ENCODE data around the gene TP73.
A peak's percentile ranks its signal among the peaks of the same experiment; 100 is the strongest.
"Not testable (repeated sequence)": the region's sequence is repeated elsewhere in the genome, so short reads cannot be mapped to it uniquely, and the experiment has no call there.

Gene TP73

GRCh38 chr1:3618881-3619671, 33.2 kb upstream of the TP73 start:
- no peak for DNase-seq

GRCh38 chr1:3620708-3621107, 31.6 kb upstream of the TP73 start:
- no peak for DNase-seq

GRCh38 chr1:3621151-3621671, 31.1 kb upstream of the TP73 start:
- DNase-seq = not testable (repeated sequence)

GRCh38 chr1:3622102-3622501, 30.2 kb upstream of the TP73 start:
- not testable (repeated sequence) for DNase-seq

GRCh38 chr1:3623441-3624199, 28.7 kb upstream of the TP73 start:
- no peak for DNase-seq

- peak; percentile 82 for DNase-seq
These were observed 27.8 kb upstream of the TP73 start, which contains the start of gene TPRG1L for GRCh38 chr1:3624200-3625136. Gene TPRG1L (plus strand): TSS chr1:3625015. CDS start chr1:3625073, 58 bp downstream.

GRCh38 chr1:3625151-3625907, 27.0 kb upstream of the TP73 start:
- no peak for DNase-seq

- no peak for DNase-seq
These were observed 26.3 kb upstream of the TP73 start for GRCh38 chr1:3626025-3626424.

GRCh38 chr1:3627515-3628253, 24.6 kb upstream of the TP73 start:
- no peak for DNase-seq

GRCh38 chr1:3628445-3628844, 23.9 kb upstream of the TP73 start:
- DNase-seq = no peak

- no peak for DNase-seq
These were observed 22.7 kb upstream of the TP73 start for GRCh38 chr1:3629561-3630160.

- no peak for DNase-seq
These were observed 22.1 kb upstream of the TP73 start for GRCh38 chr1:3630161-3630611.

- DNase-seq = no peak
These were observed 21.4 kb upstream of the TP73 start for GRCh38 chr1:3630914-3631313.

GRCh38 chr1:3631320-3632260, 20.7 kb upstream of the TP73 start:
- DNase-seq = no peak

GRCh38 chr1:3632298-3632697, 20.0 kb upstream of the TP73 start:
- DNase-seq = no peak

GRCh38 chr1:3632716-3633343, 19.5 kb upstream of the TP73 start:
- no peak for DNase-seq

GRCh38 chr1:3633344-3634058, 18.8 kb upstream of the TP73 start:
- no peak for DNase-seq

GRCh38 chr1:3634059-3634800, 18.1 kb upstream of the TP73 start:
- no peak for DNase-seq

Measured in cortex of kidney (tissue), 1 donor.